HL-60/S4 (cell line): ENCODE results near the gene PARN.
"Not testable (repeated sequence)": the region's sequence is repeated elsewhere in the genome, so short reads cannot be mapped to it uniquely, and the experiment has no call there.

Source experiments
- in situ Hi-C: fragments of 300-500 bp; cut with MboI; formaldehyde crosslinking; loops from 2 replicates; pipeline ENCODE4 v1.14.3; 2022; ENCODE audit warnings: low sequenced_read_pairs

PARN gene

GRCh38 chr16:14629919-14630619, at the start of gene PARN:
TSS of gene PARN (minus strand) at chr16:14630260. CDS start at chr16:14630125, 135 bp downstream.
- in situ Hi-C loops, result no loop called here

GRCh38 chr16:14678748-14679497, 48.9 kb upstream of the PARN start:
- in situ Hi-C loops, result no loop called here

- in situ Hi-C loops, result no loop called here
These were observed 47.6 kb upstream of the PARN start for GRCh38 chr16:14677627-14678026.

GRCh38 chr16:14676633-14677032, 46.6 kb upstream of the PARN start:
- in situ Hi-C loops, result no loop called here

GRCh38 chr16:14672403-14672971, 42.4 kb upstream of the PARN start:
- in situ Hi-C loops, result no loop called here

- in situ Hi-C loops, result no loop called here
These were observed 39.7 kb upstream of the PARN start for GRCh38 chr16:14669776-14670175.

GRCh38 chr16:14668556-14669223, 38.6 kb upstream of the PARN start:
- in situ Hi-C loops, result no loop called here

GRCh38 chr16:14667347-14668266, 37.5 kb upstream of the PARN start:
- in situ Hi-C loops, result no loop called here

GRCh38 chr16:14658063-14658462, 28.0 kb upstream of the PARN start:
- in situ Hi-C loops, result no loop called here

- in situ Hi-C loops, result no loop called here
These were observed 22.7 kb upstream of the PARN start for GRCh38 chr16:14652726-14653125.

GRCh38 chr16:14650629-14651028, 20.6 kb upstream of the PARN start:
- in situ Hi-C loops, result no loop called here

GRCh38 chr16:14649816-14650215, 19.8 kb upstream of the PARN start:
- in situ Hi-C loops, result no loop called here

- in situ Hi-C loops, result no loop called here
These were observed 11.9 kb upstream of the PARN start for GRCh38 chr16:14641926-14642325.

GRCh38 chr16:14641206-14641605, 11.1 kb upstream of the PARN start:
- in situ Hi-C loops, result no loop called here

- in situ Hi-C loops, result no loop called here
These were observed 10.5 kb upstream of the PARN start for GRCh38 chr16:14640538-14640937.

GRCh38 chr16:14636951-14637240, 6.8 kb upstream of the PARN start:
- in situ Hi-C loops, result not testable (repeated sequence)

- in situ Hi-C loops, result not testable (repeated sequence)
These were observed 6.3 kb upstream of the PARN start for GRCh38 chr16:14636179-14636950.

GRCh38 chr16:14635395-14636165, 5.5 kb upstream of the PARN start:
- in situ Hi-C loops, result no loop called here

GRCh38 chr16:14634389-14634725, 4.3 kb upstream of the PARN start:
- in situ Hi-C loops, result no loop called here
